NCI-H510A treated with DMSO at 0.1 percent for 48 hours (cell line): Measurements from ENCODE around the gene NDUFAF8.
A peak's percentile ranks its signal among the peaks of the same experiment; 100 is the strongest.

Experiments used
- DNase-seq: peaks from one replicate; lab custom pipeline; 2025; lab: John Stamatoyannopoulos, UW

NDUFAF8 gene

GRCh38 chr17:81239714-81240555, 817 bp downstream of the NDUFAF8 start:
- no peak for DNase-seq

GRCh38 chr17:81240761-81241160, 1.6 kb downstream of the NDUFAF8 start:
- DNase-seq: no peak

GRCh38 chr17:81241203-81241602, 2.1 kb downstream of the NDUFAF8 start:
- no peak for DNase-seq

- DNase-seq: peak; percentile 36
Observed at GRCh38 chr17:81241648-81242420, 2.7 kb downstream of the NDUFAF8 start.

DNA sequence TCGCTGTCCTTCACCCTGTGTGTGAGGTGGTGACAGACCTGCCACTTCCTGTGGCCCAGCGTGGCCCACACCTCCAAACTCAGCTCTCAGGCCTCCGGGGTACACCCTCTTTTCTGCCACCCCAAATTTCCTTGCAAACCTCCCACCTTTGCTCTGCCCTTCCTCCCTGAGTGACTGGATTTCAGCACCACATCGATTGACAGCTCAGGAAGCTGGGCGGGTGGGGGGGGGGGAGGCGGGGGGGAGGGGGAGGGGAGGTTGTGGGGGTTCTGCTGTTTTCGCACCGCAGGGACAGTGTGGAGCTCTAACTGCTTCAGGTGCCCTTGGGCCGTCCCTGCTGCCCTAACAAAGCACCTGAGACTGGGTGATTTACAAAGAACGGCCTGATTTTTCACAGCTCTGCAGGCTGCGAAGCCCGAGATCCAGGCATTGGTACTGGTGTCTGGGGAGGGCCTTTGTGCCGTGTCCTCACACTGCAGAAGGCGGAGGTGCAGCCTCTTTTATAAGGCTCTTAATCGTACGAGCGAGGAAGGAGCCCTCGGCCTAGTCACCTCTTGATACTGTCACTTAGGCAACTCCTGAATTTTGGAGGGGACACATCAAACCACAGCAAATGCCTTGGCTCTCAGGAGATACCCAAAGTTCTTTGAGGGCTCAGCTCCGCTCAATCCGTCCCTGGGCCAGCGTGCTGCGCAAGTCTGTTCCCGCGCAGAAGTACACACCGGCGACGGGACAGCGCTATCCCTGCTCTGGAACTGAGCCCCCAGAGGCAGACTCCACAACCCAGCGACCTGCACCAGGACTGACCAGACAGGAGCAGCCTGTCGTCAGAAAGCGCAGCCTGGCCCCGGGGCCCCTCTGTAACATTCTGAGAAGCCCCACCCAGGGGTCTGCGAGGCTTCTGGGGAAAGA, 3.6 kb downstream of the NDUFAF8 start:
- DNase-seq: no peak

GRCh38 chr17:81243333-81243664, 4.2 kb downstream of the NDUFAF8 start:
- no peak for DNase-seq

DNA sequence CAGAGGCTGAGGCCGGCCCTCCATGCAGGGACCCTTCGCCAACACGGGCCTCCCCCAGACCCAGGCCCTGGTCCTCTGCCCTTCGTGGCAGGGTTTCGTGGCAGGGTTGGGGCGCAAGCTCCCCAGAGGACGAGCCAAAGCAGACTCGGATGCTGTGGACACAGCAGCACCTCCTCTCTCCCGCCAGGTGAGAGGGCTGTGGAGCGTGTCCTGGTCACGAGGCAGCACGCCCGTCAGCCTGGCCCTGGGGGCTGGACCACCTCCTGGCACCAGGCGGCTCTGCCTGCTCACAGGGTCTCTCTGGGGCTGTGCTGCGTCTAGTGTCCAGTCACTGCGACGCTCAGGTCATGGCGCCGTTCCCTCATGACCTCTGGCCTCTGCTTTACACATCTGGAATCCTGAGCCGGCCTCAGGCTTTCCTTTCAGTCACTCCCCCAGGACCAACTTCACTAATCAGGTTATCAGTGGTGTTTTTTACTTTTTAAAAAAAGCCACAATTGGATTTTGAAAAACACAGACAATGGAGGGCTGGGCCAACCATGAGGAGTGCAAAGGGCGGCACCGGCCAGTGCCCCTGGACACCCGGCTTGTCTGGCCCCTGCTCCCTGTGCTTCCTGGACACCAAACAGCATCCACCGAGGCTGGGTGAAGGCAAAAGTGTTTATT, 5.4 kb downstream of the NDUFAF8 start:
- DNase-seq: no peak

DNA sequence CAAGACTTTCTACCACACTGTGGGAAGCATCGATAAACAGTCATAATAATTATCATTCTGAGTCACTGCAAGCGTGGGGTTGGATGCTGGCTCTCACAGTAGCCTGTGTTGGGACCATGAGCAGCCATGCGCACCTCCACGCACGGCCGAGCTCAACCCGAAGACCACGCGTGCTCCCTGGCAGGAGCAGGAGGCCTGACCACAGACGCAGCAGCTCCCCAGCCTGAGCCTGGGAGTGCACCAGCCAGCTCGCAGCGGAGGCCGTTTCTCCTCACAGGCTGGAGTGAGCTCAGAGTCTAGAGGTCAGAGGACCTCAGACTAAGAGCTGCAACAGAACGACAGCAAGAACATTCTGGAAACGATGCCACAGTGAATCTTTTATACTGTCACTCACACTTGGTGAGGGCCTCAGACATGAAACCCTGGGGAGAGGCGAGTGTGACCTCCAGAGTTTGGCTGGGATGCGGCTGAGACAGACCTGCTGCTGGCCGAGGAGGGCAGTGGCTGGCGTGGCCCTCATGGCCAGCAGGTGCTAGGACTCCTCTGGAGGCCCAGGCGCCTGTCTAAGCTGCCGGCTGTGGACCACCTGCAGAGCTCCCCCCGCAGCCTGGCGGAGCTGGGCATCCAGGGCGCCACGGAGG, 6.0 kb downstream of the NDUFAF8 start:
- no peak for DNase-seq

- DNase-seq: no peak
Observed at GRCh38 chr17:81245665-81246342, 6.7 kb downstream of the NDUFAF8 start.

GRCh38 chr17:81246343-81246670, 7.2 kb downstream of the NDUFAF8 start:
- no peak for DNase-seq

- no peak for DNase-seq
Observed at GRCh38 chr17:81246679-81247338, 7.7 kb downstream of the NDUFAF8 start.

GRCh38 chr17:81247339-81247990, 8.3 kb downstream of the NDUFAF8 start:
- DNase-seq: no peak

DNA sequence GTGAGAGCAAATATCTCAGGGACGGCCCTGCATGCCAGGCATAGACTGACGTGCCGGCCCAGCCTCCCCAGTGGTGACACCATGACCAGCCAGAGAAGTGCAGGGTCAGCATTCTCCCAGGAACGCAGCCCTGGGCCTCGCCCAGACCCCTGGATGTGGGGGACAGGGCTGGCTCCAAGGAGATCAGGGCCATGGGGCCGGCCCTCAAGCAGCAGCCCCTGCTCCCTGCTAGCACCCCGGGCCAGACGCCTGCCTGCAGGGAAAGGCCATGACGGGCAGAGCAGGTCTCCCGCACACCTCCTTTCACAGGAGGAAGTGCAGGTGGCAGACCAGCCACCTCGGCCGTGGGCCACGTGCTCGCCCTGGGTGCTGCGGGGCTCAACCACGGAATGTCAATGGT, 9.5 kb downstream of the NDUFAF8 start:
- DNase-seq: no peak

- no peak for DNase-seq
Observed at GRCh38 chr17:81249223-81250040, 10.3 kb downstream of the NDUFAF8 start.

- peak; percentile 32 for DNase-seq
Observed at GRCh38 chr17:81250286-81251093, 11.4 kb downstream of the NDUFAF8 start.

- peak; percentile 68 for DNase-seq
Observed at GRCh38 chr17:81251094-81251708, 12.1 kb downstream of the NDUFAF8 start.

DNA sequence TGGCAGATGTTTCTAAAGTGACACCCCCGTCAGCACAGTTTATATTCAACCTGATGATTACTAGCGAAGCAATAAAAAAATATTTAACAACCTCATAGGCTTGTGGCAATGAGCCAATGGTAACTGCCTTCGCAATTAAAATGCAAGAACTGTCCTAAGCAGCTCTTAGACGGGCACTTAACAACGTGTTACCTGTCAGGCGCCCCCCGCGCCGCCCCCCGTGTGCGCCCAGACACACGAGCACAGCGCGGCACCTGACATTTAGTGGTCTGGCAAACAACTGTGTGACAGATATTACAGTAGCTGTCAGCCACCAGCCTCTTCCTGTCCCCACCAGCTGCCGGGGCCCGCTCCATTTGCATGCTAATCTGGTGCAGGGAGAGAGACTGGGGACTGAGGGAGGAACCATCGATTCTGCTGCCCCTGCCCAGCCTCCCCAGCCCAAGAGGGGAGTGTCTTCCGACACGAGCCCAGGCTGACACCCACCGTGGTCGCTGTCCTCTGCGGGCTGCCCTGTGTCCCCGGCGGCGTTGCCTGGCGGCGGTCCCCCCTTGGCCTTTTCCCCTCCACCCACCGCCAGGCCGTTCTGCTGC, 12.7 kb downstream of the NDUFAF8 start:
- DNase-seq: peak; percentile 94
